H9 (cell line): Measurements from ENCODE around the gene LGALS9. TPM values are rescaled to one million over a fixed set of nuclear protein-coding genes. Genes with fewer than 3 reads are reported as not detected.

Experiments
- total RNA-seq: library from RNA; stranded (reverse); gene quantifications from 2 replicates; pipeline ENCODE4 v1.2.1, GENCODE V29; 2021

The LGALS9 gene
- total RNA-seq, 1 experiment from 2014 or later = 2.5 TPM

Other genes starting within 250 kb of the LGALS9 start
- 43.5 and 44.9 TPM in 2 replicates for gene KSR1, start 174.7 kb upstream of the LGALS9 start, total RNA-seq
- gene NOS2, start 169.3 kb downstream of the LGALS9 start, total RNA-seq = 0.35 and 0.59 TPM in 2 replicates